CMK (cell line): Measurements from ENCODE around the gene WDR62.
A peak's percentile ranks its signal among the peaks of the same experiment; 100 is the strongest.
"Not testable (repeated sequence)": the region's sequence is repeated elsewhere in the genome, so short reads cannot be mapped to it uniquely, and the experiment has no call there.

ENCODE experiments used
- DNase-seq: peaks from one replicate; pipeline ENCODE4 v3.0.0-alpha.2; 2010; ENCODE audit warnings: low read depth

Gene WDR62

DNA sequence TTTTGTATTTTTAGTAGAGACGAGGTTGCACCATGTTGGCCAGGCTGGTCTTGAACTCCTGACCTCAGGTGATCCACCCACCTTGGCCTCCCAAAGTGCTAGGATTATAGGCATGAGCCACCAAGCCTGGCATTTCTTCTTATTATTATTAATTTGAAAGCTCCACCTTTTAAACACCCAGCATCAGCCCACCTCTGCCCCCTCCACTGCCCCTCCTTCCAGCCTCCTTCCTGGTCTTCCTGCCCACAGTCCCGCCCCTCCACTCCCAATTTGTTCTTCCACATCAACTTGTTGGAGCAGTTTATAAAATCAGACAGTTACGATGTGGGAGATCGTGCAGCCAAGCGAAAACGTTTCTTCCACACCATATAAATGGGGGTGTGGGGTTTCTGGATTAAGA is 14.2 kb upstream of the WDR62 start:
- no peak for DNase-seq

DNA sequence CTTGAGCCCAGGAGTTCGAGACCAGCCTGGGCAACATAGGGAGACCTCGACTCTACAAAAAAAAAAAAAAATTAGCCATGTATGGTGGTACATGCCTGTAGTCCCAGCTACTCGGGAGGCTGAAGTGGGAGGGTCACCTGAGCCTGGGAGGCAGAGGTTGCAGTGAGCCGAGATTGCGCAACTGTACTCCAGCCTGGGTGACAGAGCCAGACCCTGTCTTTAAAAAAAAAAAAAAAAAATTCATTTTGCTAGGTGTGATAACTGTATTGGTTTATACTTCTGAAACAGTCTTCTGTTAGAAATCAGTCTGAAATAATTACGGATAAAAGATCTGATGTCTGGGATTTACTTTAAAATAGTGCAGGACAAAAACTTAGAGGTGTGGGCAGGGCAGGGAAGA is 13.6 kb upstream of the WDR62 start:
- not testable (repeated sequence) for DNase-seq

DNA sequence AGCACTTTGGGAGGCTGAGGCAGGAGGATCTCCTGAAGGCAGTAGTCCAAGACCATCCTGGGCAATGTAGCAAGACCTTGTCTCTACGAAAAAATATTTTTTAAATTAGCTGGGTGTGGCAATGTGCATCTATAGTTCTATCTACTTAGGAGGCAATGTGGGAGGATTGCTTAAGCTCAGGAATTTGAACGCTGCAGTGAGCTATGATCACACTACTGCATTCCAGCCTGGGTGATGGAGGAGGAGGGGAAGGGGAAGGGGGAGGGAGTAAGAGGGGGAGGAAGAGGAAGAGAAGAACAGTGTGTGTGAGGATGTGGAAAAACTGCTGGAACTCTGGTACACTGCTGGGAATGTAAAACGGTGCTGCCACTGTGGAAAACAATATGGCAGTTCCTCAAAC is 12.9 kb upstream of the WDR62 start:
- DNase-seq: no peak

DNA sequence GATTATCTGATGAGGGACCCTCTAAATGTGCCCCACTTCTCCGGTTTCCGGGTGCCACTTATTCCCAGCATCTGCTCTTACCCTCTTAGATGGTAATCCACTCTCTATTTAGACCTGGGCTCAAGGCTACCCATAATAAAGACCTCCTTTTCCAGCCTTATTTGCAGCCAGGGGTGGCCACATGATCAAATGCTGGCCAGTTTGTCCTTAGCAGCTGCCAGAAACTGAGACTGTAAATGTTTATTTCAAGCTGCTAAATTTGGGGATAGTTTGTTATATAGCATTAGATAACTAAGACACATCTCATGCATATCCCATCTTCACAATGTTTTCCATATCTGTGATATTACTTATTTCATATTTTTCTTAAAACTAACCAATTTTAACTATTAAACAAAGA is 10.7 kb upstream of the WDR62 start:
- DNase-seq: no peak

DNA sequence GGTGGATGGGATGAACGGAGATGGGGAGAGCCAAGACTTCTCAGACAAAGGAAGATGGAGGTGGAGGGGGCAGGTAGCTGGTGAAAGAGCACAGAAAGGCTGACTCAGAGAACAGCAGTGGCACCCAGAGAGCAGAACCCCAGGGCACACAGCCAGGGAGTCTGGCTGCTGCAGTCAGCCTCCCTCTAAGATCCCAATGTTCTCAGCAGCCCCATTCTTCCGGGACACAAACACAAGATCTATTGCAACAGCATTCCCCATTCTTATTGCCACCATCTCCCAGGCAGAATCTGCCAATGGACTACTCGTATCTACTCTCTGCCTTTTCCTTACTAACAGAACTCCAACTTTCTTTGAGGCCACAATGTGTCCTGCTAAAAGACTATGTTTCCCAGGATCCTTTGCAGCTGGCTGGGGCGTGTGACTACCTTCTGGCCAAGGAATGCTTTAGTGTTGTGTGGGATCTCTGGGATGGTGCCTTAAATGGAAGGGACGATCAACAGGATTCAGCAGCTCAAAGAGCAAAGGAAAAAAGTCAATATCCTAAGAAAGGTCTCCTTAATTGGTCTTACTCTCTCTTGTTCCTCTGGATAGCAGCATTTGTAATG is 8.2 kb upstream of the WDR62 start:
- no peak for DNase-seq

DNA sequence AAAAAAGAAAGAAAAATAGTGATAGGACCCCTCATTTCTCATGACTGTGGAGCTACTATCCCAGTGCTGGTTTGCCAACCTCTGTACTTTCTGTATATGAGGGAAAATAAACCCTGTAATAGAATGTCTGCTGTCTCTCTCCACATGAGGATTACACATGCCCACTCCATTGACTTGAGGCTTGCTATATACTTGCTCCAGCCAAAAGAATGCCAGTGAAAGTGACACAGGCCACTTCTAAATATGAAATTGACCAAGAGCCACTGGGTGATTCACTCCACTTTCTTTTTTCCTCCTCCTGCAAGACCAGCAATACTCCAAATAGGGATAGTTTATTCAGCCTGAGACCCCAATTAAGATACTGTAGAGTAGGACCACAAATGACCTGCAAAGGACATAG is 6.9 kb upstream of the WDR62 start:
- no peak for DNase-seq

DNA sequence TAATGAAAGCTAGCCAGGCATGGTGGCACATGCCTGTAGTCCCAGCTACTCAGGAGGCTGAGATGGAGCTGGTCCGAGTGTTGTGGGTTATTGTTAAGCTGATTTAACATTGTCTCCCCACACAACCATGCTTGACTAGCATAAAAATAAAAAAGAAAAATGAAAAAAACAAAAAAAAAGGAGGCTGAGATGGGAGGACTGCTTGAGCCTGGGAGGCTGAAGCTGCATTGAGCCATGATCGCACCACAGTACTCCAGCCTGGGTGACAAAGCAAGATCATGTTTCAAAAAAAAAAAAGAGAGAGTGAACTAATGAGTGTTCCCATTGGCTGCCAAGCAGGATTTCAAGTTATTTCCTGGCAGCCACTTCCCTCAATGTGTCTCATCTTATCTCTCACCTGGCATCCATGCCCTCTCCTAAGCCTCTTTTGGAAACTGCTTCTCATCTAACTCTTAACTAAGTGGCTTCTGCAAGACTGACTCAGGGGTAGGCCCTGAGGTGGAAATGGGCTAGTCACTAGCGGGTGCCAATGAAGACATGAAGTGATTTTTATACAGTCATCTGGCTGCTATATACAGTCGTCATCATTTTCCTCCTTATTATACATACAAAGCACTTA is 5.5 kb upstream of the WDR62 start:
- DNase-seq: no peak

DNA sequence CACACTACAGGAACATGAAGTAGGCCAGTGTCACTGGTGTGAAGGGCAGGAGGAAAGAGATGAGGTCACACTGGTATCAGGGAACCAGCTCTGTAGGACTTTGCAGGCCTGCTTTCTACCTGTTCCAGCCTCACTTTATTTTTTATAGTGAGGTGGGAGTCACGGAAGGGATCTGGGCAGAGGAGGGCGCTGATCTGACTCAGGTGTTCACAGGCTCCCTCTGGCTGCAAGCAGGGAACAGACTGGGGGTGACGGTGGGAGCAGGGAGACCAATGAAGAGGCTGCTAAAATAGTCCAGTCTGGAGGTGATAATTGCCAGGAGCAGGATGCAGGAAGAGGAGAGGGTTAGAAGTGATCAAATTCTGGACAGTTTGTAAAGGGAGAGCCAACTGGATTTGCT is 3.5 kb upstream of the WDR62 start:
- DNase-seq: no peak

DNA sequence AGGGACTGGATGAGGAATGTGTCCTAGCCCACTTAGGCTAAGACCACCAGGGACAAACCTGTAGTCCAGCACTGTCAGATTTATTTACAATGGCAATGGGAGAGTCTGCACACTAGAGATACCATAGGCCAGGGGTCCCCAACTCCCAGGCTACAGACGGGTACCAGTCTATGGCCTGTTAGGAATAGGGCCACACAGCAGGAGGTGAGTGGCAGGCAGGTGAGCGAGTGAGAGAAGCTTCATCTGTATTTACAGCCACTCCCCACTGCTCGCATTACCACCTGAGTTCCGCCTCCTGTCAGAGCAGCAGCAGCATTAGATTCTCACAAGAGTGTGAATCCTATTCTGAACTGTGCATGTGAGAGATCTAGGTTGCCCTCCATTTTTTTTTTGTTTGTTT is 3.1 kb upstream of the WDR62 start:
- DNase-seq: no peak

DNA sequence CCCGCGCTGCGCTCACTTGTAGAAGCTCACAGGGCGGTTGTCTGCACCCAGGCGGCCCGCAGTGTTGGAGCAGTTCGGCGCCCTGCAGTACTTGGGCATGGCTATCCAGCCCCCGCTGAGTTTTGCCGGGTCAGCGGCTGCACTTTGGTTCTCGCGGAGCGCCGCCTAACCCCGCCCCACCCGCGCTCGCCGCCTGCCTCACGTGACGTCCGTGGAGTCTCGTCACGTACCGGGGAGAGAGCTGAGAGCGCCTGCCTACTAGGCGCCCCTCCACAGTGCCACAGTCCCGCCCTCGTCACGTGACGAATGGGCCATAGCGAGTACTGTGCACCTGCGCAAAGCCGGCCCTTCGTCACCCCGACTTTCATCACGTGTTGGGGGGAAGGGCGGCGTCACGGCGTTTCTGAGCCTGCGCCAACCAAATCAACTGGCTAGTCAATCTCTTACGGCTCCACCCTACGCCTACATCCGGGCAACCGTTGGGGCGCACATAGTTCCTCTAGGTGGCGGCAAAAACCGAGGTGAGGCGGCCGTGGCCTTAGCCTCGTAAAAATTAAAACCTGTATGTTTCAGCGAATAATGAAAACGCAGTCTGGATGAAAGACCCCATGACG is 471 bp upstream of the WDR62 start, which contains the start of gene THAP8:
TSS of gene THAP8 (minus strand) at position 167 of the 614 bp plus-strand sequence. CDS start at position 99, 68 bp downstream.
- peak; percentile 98 for DNase-seq

DNA sequence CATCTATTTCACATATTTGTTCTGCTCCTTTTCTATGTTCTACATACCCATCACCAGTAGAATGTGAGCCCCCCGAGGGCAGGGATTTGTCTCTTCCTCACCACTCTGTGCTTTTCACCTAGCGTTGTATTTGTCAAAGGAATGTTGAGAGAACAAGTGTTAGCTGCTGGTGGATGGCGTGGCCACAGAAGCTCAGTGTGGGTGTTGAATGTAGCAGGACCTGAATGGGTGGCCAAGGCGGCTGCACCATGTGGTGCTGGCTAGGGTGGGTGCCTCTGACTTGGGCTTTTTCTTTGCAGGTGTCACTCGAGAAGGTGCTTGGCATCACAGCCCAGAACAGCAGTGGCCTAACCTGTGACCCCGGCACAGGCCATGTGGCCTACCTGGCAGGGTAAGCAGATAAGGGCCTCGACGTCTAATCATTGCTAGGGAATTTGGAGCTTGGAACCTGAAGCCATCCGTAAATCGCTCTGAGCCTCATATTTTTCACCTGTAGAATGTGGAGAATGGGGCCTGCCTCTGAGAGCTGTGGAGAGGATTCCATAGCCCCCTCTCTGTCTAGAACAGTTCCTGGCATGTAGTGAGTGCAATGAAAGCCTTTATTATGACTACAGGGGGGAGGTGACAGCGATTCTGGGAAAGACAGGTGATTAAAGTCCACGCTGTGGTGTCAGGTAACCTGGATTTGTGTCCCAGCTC is 3.9 kb downstream of the WDR62 start:
- DNase-seq: no peak

DNA sequence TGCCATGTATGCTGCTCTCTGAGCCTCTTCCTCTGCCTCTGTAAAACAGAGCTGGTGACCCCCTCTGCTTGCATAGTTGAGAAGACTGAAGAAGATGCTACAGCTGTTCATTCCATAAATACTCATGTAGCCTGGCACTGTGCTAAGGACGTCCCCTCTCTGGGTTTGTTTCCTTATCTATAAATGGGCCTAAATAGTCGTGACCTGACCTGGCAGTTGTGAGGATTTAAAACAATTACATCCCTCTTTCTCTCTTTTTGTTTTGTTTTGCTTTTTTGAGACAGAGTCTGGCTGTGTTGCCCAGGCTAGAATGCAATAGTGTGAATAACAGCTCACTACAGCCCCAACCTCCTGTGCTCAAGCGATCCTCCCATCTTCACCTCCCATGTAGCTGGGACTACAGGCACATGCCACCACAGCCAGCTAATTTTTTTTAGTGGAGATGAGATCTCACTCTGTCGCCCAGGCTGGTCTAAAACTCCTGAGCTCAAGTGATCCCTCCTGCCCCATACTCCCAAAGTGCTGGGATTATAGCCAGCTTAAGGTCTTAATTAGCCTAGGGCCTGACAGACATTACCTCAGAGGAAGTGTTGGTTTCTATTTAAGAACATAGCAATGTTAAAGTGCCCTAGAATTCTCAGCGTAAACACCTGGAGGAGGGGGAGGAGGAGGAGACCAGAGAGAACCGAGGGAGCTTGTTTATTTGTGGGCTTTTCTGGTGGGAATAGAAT is 4.6 kb downstream of the WDR62 start:
- no peak for DNase-seq

DNA sequence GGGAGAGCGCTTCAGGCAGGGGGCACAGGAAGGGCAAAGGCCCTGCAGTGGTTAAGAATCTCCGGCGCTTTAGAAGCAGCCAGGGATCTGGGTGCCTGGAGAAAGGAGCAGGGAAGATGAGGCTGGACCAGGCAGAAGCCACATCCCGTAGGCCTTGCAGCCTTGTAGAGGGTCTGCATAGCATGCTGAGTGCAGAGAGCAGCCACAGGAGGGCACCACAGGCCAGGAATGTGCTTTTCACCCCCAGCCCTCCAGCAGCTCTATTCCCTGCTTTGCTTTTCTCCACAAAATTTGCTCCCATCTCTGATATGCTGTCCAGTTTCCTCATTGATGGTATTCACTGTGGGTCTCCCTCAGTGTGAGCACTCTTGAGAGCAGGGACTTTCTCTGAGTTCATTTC is 5.7 kb downstream of the WDR62 start:
- DNase-seq: no peak

DNA sequence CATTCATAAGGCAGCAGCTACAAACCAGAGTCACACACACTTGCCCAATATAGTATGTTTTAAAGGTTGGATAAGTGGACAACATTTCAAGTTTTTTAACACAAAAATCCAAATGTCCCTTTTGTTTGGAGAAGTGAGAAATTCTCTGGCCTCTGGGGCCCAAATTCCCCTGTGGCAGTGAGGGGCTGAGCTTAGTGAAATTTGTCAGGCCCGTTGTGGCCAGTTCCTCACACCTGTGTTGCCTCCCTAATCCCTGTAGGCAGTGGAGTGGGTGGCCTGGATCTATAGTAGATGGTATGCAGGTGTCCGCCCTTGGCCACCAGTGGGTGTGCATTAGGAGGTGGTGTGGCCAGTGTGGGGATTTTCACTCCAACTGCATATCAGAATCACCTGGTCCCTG is 6.7 kb downstream of the WDR62 start:
- DNase-seq: no peak

DNA sequence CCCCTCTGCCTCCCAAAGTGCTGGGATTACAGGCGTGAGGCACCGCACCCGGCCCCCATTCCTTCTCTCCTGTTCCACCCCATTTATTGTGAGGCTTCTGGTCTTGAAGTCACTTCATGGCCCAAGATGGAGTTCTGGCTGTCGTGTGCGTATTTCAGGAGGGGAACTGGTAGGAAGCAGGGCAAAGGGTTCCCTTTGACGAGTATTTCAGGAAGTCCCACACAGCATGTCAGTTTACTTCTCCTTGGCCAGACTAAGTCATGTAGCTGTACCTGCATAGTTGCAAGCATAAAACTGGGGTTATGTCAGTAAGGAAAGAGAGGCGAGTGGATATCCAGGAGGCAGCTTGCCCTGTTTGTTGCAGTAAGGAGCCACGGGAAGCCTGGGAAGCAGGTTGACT is 10.1 kb downstream of the WDR62 start:
- DNase-seq: no peak

DNA sequence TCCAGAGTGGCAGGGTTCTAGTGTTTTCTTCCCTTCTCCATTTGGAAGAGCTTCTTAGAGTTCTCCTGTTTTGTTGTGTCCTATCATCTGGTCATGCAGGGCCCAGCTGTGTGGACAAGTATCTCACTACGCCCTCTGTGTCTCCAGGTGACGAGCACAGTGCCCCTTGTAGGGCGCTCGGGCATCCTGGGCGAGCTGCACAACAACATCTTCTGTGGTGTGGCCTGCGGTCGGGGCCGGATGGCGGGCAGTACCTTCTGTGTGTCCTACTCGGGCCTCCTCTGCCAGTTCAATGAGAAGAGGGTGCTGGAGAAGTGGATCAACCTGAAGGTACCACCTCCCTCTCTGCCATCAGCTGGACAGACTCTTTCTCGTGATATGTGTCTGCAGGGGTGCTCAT is 13.0 kb downstream of the WDR62 start:
- no peak for DNase-seq

DNA sequence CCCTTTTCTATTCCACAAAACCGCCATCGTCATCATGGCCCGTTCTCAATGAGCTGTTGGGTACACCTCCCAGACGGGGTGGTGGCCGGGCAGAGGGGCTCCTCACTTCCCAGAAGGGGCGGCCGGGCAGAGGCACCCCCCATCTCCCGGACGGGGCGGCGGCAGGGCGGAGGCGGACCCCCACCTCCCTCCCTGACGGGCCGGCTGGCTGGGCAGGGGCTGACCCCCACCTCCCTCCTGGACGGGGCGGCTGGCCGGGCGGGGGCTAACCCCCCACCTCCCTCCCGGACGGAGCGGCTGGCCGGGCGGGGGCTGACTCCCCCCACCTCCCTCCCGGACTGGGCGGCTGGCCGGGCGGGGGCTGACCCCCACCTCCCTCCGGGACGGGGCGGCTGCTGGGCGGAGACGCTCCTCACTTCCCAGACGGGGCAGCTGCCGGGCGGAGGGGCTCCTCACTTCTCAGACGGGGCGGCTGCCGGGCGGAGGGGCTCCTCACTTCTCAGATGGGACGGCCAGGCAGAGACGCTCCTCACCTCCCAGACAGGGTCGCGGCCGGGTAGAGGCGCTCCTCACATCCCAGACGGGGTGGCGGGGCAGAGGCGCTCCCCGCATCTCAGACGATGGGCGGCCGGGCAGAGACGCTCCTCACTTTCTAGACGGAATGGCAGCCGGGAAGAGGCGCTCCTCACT is 14.3 kb downstream of the WDR62 start:
- DNase-seq: not testable (repeated sequence)

DNA sequence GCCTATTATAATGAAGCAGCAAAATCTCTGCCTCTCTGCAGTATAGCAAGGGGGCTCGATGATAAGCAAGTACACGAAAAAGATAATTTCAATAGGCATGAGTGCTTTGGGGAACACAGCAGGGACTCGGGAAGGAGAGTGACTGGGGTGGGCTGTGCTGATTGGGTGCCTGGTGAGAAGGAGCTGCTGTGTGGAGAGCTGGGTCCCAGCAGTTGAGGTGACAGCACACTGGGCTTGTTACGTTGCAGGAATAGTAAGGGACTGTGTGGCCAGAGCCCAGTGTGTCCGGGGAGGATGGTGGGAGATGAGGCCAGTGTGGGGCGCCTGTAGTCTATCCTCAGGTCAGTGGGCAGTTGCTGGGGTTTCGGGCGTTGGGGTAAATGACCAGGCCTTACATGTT is 17.4 kb downstream of the WDR62 start:
- no peak for DNase-seq

DNA sequence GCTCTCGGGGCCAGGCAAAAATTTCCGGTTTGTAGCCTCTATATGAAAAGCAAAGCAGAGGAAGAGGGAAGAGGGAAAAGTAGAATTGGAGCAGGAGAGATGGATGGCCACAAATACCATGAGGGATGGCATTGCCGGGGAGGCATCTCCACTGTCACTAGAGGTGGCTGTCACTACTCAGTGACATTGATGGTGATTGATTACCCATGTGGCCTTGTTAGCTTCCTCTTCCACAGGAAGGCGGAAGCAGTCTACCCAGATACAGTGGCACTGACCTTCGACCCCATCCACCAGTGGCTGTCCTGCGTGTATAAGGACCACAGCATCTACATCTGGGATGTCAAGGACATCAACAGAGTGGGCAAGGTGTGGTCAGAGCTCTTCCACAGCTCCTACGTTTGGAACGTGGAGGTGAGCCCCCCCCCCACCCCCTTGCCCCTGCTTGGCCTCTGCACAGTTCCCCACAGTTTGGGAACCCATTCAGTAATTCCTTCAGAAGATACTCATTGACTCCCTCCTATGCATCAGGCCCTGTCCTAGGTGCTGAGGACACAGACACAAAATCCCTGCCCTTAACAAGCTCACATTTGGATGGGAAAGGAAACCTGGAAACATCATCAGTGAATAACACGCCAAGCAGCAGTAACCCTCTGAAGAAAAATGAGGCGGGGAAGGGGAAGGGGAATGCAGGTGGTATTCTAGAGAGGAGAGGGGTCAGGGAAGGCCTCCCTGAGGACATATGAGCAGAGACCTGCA is 18.6 kb downstream of the WDR62 start:
- DNase-seq: no peak

DNA sequence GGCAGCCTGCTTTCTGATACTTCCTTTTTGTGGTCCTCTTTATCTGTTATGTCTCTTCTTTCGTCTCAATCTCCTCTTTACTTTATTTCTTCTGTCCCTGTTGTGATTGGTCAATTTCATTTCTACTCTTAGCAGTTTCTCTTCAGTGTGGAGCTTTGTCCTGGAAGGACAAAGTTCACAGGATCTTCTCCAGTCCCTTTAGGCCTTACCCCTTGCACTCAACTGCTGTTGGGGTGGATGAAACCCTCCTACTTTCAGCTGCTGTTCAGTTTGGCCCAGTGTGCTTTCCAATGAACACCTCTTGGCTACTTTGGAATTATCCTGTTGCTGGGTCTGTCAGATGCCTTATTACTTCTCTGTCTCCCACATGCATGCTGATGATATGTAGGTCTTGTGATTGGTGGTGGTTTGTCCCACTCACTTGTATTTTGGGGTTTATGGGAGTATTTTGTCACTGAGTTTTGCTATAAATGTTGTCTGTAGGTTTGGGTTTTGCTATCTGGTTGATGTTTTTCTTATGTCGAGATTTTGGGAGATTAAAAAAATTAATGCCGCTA is 24.8 kb downstream of the WDR62 start:
- no peak for DNase-seq

DNA sequence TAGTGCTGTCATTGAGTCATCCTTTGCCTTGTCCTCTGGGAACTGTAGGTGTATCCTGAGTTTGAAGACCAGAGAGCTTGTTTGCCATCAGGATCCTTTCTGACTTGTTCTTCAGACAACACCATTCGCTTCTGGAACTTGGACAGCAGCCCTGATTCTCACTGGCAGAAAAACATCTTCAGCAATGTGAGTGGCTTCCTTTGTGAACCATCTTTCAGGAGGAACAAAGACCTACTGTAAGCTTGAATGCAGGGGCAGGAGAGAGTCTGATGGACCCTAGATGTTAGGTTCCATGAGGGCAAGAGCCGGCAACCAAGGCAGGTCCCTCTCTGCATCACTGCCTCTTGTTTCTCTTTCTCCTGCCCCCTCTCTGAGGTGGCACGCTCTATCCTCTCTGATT is 26.7 kb downstream of the WDR62 start:
- DNase-seq: no peak
